Astrocyte (in vitro differentiated cells and primary cell): ENCODE results near the gene CSNK1E. TPM values are rescaled to one million over a fixed set of nuclear protein-coding genes. Genes with fewer than 3 reads are reported as not detected.

Experiments used
- DNase-seq: peaks from one replicate; pipeline ENCODE4 v3.0.0-alpha.2; 2010; ENCODE audit warnings: low read depth
- FAIRE-seq: peaks from 2 replicates; lab custom pipeline; 2011; peaks lifted over from hg19 to GRCh38; lab: Jason Lieb, UNC
- H2AFZ ChIP-seq: 2 replicates; pipeline ENCODE4 v1.6.0; 2012; ENCODE audit warnings: low read depth, low read length, inconsistent platforms
- H3K27ac ChIP-seq: 2 replicates; pipeline ENCODE4 v1.5.1; 2011; ENCODE audit warnings: low read depth, low read length, inconsistent platforms
- H3K27me3 ChIP-seq: 2 replicates; pipeline ENCODE4 v1.6.0; 2011; ENCODE audit warnings: low read length, inconsistent platforms; ENCODE audit not compliant: insufficient read depth
- H3K36me3 ChIP-seq: 2 replicates; pipeline ENCODE4 v1.5.1; 2011; ENCODE audit warnings: low read length, inconsistent platforms; ENCODE audit not compliant: insufficient read depth
- H3K4me1 ChIP-seq: 2 replicates; pipeline ENCODE4 v1.5.1; 2011; ENCODE audit warnings: low read length, inconsistent platforms; ENCODE audit not compliant: insufficient read depth
- H3K4me2 ChIP-seq: 2 replicates; pipeline ENCODE4 v1.6.0; 2012; ENCODE audit warnings: low read length, inconsistent platforms
- H3K4me3 ChIP-seq: 2 replicates; pipeline ENCODE4 v1.5.1; 2011; ENCODE audit warnings: low read depth, mild to moderate bottlenecking, low read length, inconsistent platforms; ENCODE audit not compliant: insufficient read depth
- H3K79me2 ChIP-seq: 2 replicates; pipeline ENCODE4 v1.6.0; 2012; ENCODE audit warnings: mild to moderate bottlenecking, low read length, inconsistent platforms; ENCODE audit not compliant: insufficient read depth
- H3K9ac ChIP-seq: 2 replicates; pipeline ENCODE4 v1.6.0; 2012; ENCODE audit warnings: mild to moderate bottlenecking, low read length, inconsistent platforms
- H3K9me3 ChIP-seq: 2 replicates; pipeline ENCODE4 v1.5.1; 2012; ENCODE audit warnings: low read depth, mild to moderate bottlenecking, low read length, inconsistent platforms; ENCODE audit not compliant: insufficient read depth
- H4K20me1 ChIP-seq: 2 replicates; pipeline ENCODE4 v1.6.0; 2012; ENCODE audit warnings: low read length, inconsistent platforms; ENCODE audit not compliant: insufficient read depth
- H3K27ac Mint-ChIP-seq: one replicate; pipeline ENCODE4 v1.8.0; 2021; ENCODE audit warnings: mild to moderate bottlenecking, mixed read lengths; ENCODE audit not compliant: unreplicated experiment
- H3K27me3 Mint-ChIP-seq: one replicate; pipeline ENCODE4 v1.8.0; 2021; ENCODE audit warnings: low read depth, mixed read lengths; ENCODE audit not compliant: unreplicated experiment
- H3K36me3 Mint-ChIP-seq: one replicate; pipeline ENCODE4 v1.8.0; 2021; ENCODE audit warnings: low read depth, mixed read lengths; ENCODE audit not compliant: unreplicated experiment
- H3K4me1 Mint-ChIP-seq: one replicate; pipeline ENCODE4 v1.8.0; 2021; ENCODE audit warnings: low read depth, mixed read lengths; ENCODE audit not compliant: unreplicated experiment
- H3K4me3 Mint-ChIP-seq: one replicate; pipeline ENCODE4 v1.8.0; 2021; ENCODE audit warnings: mild to moderate bottlenecking, moderate library complexity, mixed read lengths; ENCODE audit not compliant: unreplicated experiment
- H3K9me3 Mint-ChIP-seq: one replicate; pipeline ENCODE4 v1.8.0; 2021; ENCODE audit warnings: mild to moderate bottlenecking, mixed read lengths; ENCODE audit not compliant: unreplicated experiment
- CTCF ChIP-seq: IDR thresholded peaks from 2 replicates; pipeline ENCODE4 v1.5.1; 2011; ENCODE audit warnings: low read depth, mild to moderate bottlenecking, inconsistent platforms, low read length, moderate library complexity; ENCODE audit not compliant: insufficient read depth
- EZH2 ChIP-seq: IDR thresholded peaks from 2 replicates; pipeline ENCODE4 v1.6.1; 2012; ENCODE audit warnings: mild to moderate bottlenecking, low read length, inconsistent platforms; ENCODE audit not compliant: insufficient read depth
- total RNA-seq: library from RNA; stranded (reverse); gene quantifications from 2 replicates; pipeline ENCODE4 v1.2.1, GENCODE V29; 2021

The CSNK1E gene
- total RNA-seq, 1 donor from 2014 or later: 171 TPM

GRCh38 chr22:38260761-38261681 is 56.2 kb downstream of the CSNK1E start:
- Mint-ChIP-seq H3K9me3 (peaks cover 2% of the 10 kb centered on the region), H3K4me1 (peaks cover 17% of the 10 kb centered on the region), H3K27me3 (no peaks in the 10 kb centered on the region), H3K36me3 (peaks cover 22% of the 10 kb centered on the region), H3K27ac (peak overlapping the region; percentile 63), H3K4me3 (no peak overlapping the region)
- no peak overlapping the region for H3K4me3 ChIP-seq
- H3K27me3 ChIP-seq: no peaks in the 10 kb centered on the region
- peak overlapping the region; percentile 20 for H3K27ac ChIP-seq
- H3K36me3 ChIP-seq: no peaks in the 10 kb centered on the region
- H3K9me3 ChIP-seq: no peaks in the 10 kb centered on the region
- H3K79me2 ChIP-seq: peaks cover 98% of the 10 kb centered on the region
- no peak overlapping the region for H2AFZ ChIP-seq
- peak overlapping the region; percentile 42 for H3K4me2 ChIP-seq
- peaks cover 89% of the 10 kb centered on the region for H4K20me1 ChIP-seq
- H3K9ac ChIP-seq: peak overlapping the region; percentile 32
- FAIRE-seq (no peak), DNase-seq (no peak)
- H3K4me1 ChIP-seq: peaks cover 33% of the 10 kb centered on the region
- TF ChIP-seq EZH2: no peak
- no peak for TF ChIP-seq CTCF

- Histone ChIP-seq H3K27me3 (no peaks in the 10 kb centered on the region), H3K9ac (peak overlapping the region; percentile 8), H3K36me3 (no peaks in the 10 kb centered on the region), H3K9me3 (no peaks in the 10 kb centered on the region), H2AFZ (no peak overlapping the region), H3K4me2 (no peak overlapping the region), H3K27ac (peak overlapping the region; percentile 24), H3K4me1 (peaks cover 33% of the 10 kb centered on the region), H3K4me3 (no peak overlapping the region), H3K79me2 (peaks cover 97% of the 10 kb centered on the region), H4K20me1 (peaks cover 85% of the 10 kb centered on the region)
- DNase-seq: no peak
- Mint-ChIP-seq H3K9me3 (peaks cover 2% of the 10 kb centered on the region), H3K4me1 (peaks cover 17% of the 10 kb centered on the region), H3K27ac (peak overlapping the region; percentile 38), H3K36me3 (peaks cover 19% of the 10 kb centered on the region), H3K4me3 (no peak overlapping the region), H3K27me3 (no peaks in the 10 kb centered on the region)
- TF ChIP-seq CTCF: no peak
- TF ChIP-seq EZH2: no peak
- no peak for FAIRE-seq
These were observed 57.9 kb downstream of the CSNK1E start for GRCh38 chr22:38259370-38259769.

- H3K4me1 Mint-ChIP-seq: peaks cover 17% of the 10 kb centered on the region
- FAIRE-seq (no peak), DNase-seq (no peak)
- Histone ChIP-seq H3K4me3 (no peak overlapping the region), H3K27ac (peak overlapping the region; percentile 24), H3K27me3 (no peaks in the 10 kb centered on the region), H4K20me1 (peaks cover 85% of the 10 kb centered on the region), H3K9ac (peak overlapping the region; percentile 8), H3K79me2 (peaks cover 97% of the 10 kb centered on the region), H3K4me2 (no peak overlapping the region), H3K36me3 (no peaks in the 10 kb centered on the region), H3K4me1 (peaks cover 33% of the 10 kb centered on the region), H2AFZ (no peak overlapping the region), H3K9me3 (no peaks in the 10 kb centered on the region)
- H3K27ac Mint-ChIP-seq: no peak overlapping the region
- H3K27me3 Mint-ChIP-seq: no peaks in the 10 kb centered on the region
- TF ChIP-seq EZH2 (no peak), CTCF (no peak)
- peaks cover 18% of the 10 kb centered on the region for H3K36me3 Mint-ChIP-seq
- H3K4me3 Mint-ChIP-seq: no peak overlapping the region
- peaks cover 1% of the 10 kb centered on the region for H3K9me3 Mint-ChIP-seq
These were observed 58.3 kb downstream of the CSNK1E start for GRCh38 chr22:38258895-38259294.
